ENCODE results near the gene JPH4. TPM values are rescaled to one million over a fixed set of nuclear protein-coding genes. Genes with fewer than 3 reads are reported as not detected.

Gene JPH4
- total and polyA plus RNA-seq, 2 donors (not counting 1 experiment from before 2014, with no cell fraction given) = not detected

- Histone ChIP-seq H3K9me3 (ENCODE audit: control insufficient read depth, insufficient read depth, low read depth, low read length) (no peaks in the 10 kb centered on the region), H3K4me1 (ENCODE audit: control insufficient read depth, extremely low read depth, insufficient read depth, low read length) (no peaks in the 10 kb centered on the region), H3K36me3 (ENCODE audit: control insufficient read depth, insufficient read depth, low read length) (no peaks in the 10 kb centered on the region), H3K27ac (ENCODE audit: insufficient read depth, low read length) (no peak overlapping the region), H3K4me2 (ENCODE audit: extremely low read depth, insufficient read depth, low read length) (no peak overlapping the region), H2AFZ (ENCODE audit: low read length) (no peak overlapping the region), H3K4me3 (replicated peaks in 1 of 4; ENCODE audit: control extremely low read depth in 1 of 4, insufficient read depth in 1 of 4, low read depth in 3 of 4, low read length in 4 of 4) (no peak overlapping the region), H3K79me2 (ENCODE audit: control insufficient read depth, insufficient read depth, low read length) (no peaks in the 10 kb centered on the region), H4K20me1 (ENCODE audit: control insufficient read depth, extremely low read depth, insufficient read depth, low read length) (no peaks in the 10 kb centered on the region), H3K9ac (ENCODE audit: insufficient read depth, low read length) (no peak overlapping the region), H3K27me3 (ENCODE audit: control insufficient read depth, insufficient read depth, low read length) (no peaks in the 10 kb centered on the region)
- TF ChIP-seq, protein P1, sequence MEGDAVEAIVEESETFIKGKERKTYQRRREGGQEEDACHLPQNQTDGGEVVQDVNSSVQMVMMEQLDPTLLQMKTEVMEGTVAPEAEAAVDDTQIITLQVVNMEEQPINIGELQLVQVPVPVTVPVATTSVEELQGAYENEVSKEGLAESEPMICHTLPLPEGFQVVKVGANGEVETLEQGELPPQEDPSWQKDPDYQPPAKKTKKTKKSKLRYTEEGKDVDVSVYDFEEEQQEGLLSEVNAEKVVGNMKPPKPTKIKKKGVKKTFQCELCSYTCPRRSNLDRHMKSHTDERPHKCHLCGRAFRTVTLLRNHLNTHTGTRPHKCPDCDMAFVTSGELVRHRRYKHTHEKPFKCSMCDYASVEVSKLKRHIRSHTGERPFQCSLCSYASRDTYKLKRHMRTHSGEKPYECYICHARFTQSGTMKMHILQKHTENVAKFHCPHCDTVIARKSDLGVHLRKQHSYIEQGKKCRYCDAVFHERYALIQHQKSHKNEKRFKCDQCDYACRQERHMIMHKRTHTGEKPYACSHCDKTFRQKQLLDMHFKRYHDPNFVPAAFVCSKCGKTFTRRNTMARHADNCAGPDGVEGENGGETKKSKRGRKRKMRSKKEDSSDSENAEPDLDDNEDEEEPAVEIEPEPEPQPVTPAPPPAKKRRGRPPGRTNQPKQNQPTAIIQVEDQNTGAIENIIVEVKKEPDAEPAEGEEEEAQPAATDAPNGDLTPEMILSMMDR (conservative IDR thresholded peaks at IDR 0.05 in 1 of 2, IDR thresholded peaks at IDR 0.05 in 1 of 2; ENCODE audit: low read depth in 1 of 2, low read length in 2 of 2) = no peak
- no peak for TF ChIP-seq EZH2 (IDR thresholded peaks at IDR 0.05; ENCODE audit: low read length, missing control alignments)
- no peak for DNase-seq (ENCODE audit: low read depth in 2 of 2)
These were observed 26.1 kb upstream of the JPH4 start for GRCh38 chr14:23604675-23605170.

DNA sequence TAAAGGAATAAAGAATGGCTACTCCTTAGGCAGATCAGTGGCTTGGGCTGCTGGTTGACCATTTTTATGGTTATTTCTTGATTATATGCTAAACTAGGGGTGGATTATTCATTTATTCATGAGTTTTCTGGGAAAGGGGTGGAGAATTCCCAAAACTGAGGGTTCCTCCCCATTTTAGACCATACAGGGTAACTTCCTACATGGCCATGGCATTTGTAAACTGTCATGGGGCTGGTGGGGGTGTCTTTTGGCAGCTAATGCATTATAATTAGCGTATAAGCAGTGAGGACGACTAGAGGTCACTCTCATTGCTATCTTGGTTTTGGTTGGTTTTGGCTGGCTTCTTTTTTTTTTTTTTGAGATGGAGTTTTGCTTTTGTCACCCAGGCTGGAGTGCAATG is 25.6 kb upstream of the JPH4 start:
- Histone ChIP-seq H3K9ac (ENCODE audit: insufficient read depth, low read length) (no peak overlapping the region), H3K36me3 (ENCODE audit: control insufficient read depth, insufficient read depth, low read length) (no peaks in the 10 kb centered on the region), H3K9me3 (ENCODE audit: control insufficient read depth, insufficient read depth, low read depth, low read length) (no peaks in the 10 kb centered on the region), H4K20me1 (ENCODE audit: control insufficient read depth, extremely low read depth, insufficient read depth, low read length) (no peaks in the 10 kb centered on the region), H2AFZ (ENCODE audit: low read length) (no peak overlapping the region), H3K4me3 (replicated peaks in 1 of 4; ENCODE audit: control extremely low read depth in 1 of 4, insufficient read depth in 1 of 4, low read depth in 3 of 4, low read length in 4 of 4) (no peak overlapping the region), H3K27me3 (ENCODE audit: control insufficient read depth, insufficient read depth, low read length) (no peaks in the 10 kb centered on the region), H3K4me1 (ENCODE audit: control insufficient read depth, extremely low read depth, insufficient read depth, low read length) (no peaks in the 10 kb centered on the region), H3K79me2 (ENCODE audit: control insufficient read depth, insufficient read depth, low read length) (no peaks in the 10 kb centered on the region), H3K4me2 (ENCODE audit: extremely low read depth, insufficient read depth, low read length) (no peak overlapping the region), H3K27ac (ENCODE audit: insufficient read depth, low read length) (no peak overlapping the region)
- no peak for TF ChIP-seq EZH2 (IDR thresholded peaks at IDR 0.05; ENCODE audit: low read length, missing control alignments)
- TF ChIP-seq, protein P1 (conservative IDR thresholded peaks at IDR 0.05 in 1 of 2, IDR thresholded peaks at IDR 0.05 in 1 of 2; ENCODE audit: low read depth in 1 of 2, low read length in 2 of 2) = no peak
- no peak for DNase-seq (ENCODE audit: low read depth in 2 of 2)

GRCh38 chr14:23603103-23603502 is 24.5 kb upstream of the JPH4 start:
- no peaks in the 10 kb centered on the region for H4K20me1 ChIP-seq (ENCODE audit: control insufficient read depth, extremely low read depth, insufficient read depth, low read length)
- no peaks in the 10 kb centered on the region for H3K36me3 ChIP-seq (ENCODE audit: control insufficient read depth, insufficient read depth, low read length)
- H3K4me2 ChIP-seq (ENCODE audit: extremely low read depth, insufficient read depth, low read length) = no peak overlapping the region
- DNase-seq (ENCODE audit: low read depth in 2 of 2) = no peak
- no peak overlapping the region for H3K9ac ChIP-seq (ENCODE audit: insufficient read depth, low read length)
- TF ChIP-seq, protein P1 (conservative IDR thresholded peaks at IDR 0.05 in 1 of 2, IDR thresholded peaks at IDR 0.05 in 1 of 2; ENCODE audit: low read depth in 1 of 2, low read length in 2 of 2) = no peak
- no peak for TF ChIP-seq EZH2 (IDR thresholded peaks at IDR 0.05; ENCODE audit: low read length, missing control alignments)
- no peaks in the 10 kb centered on the region for H3K9me3 ChIP-seq (ENCODE audit: control insufficient read depth, insufficient read depth, low read depth, low read length)
- no peaks in the 10 kb centered on the region for H3K79me2 ChIP-seq (ENCODE audit: control insufficient read depth, insufficient read depth, low read length)
- no peaks in the 10 kb centered on the region for H3K4me1 ChIP-seq (ENCODE audit: control insufficient read depth, extremely low read depth, insufficient read depth, low read length)
- no peaks in the 10 kb centered on the region for H3K27me3 ChIP-seq (ENCODE audit: control insufficient read depth, insufficient read depth, low read length)
- H2AFZ ChIP-seq (ENCODE audit: low read length) = no peak overlapping the region
- no peak overlapping the region for H3K4me3 ChIP-seq (replicated peaks in 1 of 4; ENCODE audit: control extremely low read depth in 1 of 4, insufficient read depth in 1 of 4, low read depth in 3 of 4, low read length in 4 of 4)
- no peak overlapping the region for H3K27ac ChIP-seq (ENCODE audit: insufficient read depth, low read length)
